ENCODE results near the gene ALG8.

The ALG8 gene

DNA sequence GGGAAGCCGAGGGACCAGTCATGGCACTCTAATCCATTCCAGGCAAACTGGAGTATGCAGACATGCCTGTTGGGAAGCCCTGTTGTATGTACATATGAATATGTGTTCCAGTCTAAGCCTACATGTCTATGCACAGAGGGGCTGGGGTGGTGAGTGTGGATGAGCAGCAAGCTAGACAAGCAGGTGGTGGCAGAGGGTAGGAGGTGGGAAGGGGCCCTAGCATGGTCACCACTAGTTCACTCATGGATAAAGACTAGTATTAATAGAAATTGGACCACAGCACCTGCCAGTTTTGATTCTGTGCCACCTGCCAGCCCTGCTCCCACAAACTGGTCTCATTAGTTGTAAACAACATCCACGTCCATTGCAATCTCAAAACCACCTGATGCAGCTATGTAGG is 74.2 kb downstream of the ALG8 start:
- Histone ChIP-seq H3K27ac (no peak overlapping the region), H3K9me3 (no peaks in the 10 kb centered on the region), H3K36me3 (peaks cover 21% of the 10 kb centered on the region), H3K4me1 (ENCODE audit: control insufficient read depth in 1 of 2, insufficient read depth in 1 of 2, low read depth in 1 of 2, low read length in 1 of 2) (no peaks in the 10 kb centered on the region), H3K27me3 (no peaks in the 10 kb centered on the region), H3K4me3 (ENCODE audit: low read depth in 1 of 2, low read length in 1 of 2) (no peak overlapping the region)
- TF ChIP-seq, protein P1, sequence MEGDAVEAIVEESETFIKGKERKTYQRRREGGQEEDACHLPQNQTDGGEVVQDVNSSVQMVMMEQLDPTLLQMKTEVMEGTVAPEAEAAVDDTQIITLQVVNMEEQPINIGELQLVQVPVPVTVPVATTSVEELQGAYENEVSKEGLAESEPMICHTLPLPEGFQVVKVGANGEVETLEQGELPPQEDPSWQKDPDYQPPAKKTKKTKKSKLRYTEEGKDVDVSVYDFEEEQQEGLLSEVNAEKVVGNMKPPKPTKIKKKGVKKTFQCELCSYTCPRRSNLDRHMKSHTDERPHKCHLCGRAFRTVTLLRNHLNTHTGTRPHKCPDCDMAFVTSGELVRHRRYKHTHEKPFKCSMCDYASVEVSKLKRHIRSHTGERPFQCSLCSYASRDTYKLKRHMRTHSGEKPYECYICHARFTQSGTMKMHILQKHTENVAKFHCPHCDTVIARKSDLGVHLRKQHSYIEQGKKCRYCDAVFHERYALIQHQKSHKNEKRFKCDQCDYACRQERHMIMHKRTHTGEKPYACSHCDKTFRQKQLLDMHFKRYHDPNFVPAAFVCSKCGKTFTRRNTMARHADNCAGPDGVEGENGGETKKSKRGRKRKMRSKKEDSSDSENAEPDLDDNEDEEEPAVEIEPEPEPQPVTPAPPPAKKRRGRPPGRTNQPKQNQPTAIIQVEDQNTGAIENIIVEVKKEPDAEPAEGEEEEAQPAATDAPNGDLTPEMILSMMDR (IDR thresholded peaks at IDR 0.05) = no peak

DNA sequence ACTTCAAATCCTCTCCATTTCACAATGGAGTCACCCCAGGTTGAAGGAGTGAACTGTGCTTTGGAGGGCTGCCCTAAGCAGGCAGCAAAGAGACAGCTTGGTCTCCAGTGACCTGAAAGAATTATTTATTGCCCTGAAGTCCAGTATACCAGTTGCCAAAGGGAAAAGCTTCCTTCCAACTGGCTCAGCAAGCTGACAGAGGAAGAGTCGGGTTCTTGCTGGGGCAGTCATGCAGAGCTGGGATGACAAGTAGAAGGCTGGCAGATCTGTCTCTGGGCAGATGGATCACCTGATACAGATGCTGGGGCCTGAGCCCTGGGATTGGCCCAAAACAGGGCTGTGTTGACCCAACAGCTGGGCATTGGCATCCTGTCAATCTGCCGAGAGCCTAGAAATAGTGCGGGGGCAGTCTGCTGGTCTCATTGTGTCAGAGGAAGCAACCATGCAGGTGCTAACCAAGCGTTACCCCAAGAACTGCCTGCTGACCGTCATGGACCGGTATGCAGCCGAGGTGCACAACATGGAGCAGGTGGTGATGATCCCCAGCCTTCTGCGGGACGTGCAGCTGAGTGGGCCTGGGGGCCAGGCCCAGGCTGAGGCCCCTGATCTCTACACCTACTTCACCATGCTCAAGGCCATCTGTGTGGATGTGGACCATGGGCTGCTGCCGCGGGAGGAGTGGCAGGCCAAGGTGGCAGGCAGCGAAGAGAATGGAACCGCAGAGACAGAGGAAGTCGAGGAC is 75.8 kb downstream of the ALG8 start, which contains the start of gene THRSP:
Gene THRSP (plus strand): TSS at position 422 of the 742 bp plus-strand sequence. CDS start 21 bp downstream, at position 443.
- H3K4me1 ChIP-seq (ENCODE audit: control insufficient read depth in 1 of 2, insufficient read depth in 1 of 2, low read depth in 1 of 2, low read length in 1 of 2) = no peaks in the 10 kb centered on the region
- TF ChIP-seq, protein P1 (IDR thresholded peaks at IDR 0.05) = no peak
- H3K27ac ChIP-seq = no peak within 1 kb of the TSS
- peaks cover 8% of the 10 kb centered on the region for H3K36me3 ChIP-seq
- H3K27me3 ChIP-seq = no peaks in the 10 kb centered on the region
- no peak within 1 kb of the TSS for H3K4me3 ChIP-seq (ENCODE audit: low read depth in 1 of 2, low read length in 1 of 2)
- no peaks in the 10 kb centered on the region for H3K9me3 ChIP-seq

DNA sequence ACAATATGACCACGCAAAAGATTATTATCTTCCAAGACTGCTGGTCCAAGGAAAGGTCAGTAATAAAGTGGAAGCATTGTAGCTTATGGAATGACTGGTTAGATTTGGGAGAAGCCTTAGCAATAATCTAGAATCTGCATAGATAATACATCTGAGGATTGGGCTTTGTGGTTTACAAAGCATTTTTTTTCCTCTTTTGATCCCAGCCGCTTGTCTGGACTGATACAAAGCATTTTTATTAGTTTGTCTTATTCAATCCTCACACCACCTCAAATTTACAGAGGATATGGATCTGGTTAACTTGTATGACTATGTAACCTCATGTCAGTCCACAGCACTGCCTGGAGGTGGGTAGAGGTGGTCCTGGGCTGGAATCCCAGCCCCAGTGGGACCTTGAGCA is 76.8 kb downstream of the ALG8 start:
- H3K27ac ChIP-seq = no peak overlapping the region
- no peaks in the 10 kb centered on the region for H3K9me3 ChIP-seq
- TF ChIP-seq, protein P1 (IDR thresholded peaks at IDR 0.05) = no peak
- H3K4me1 ChIP-seq (ENCODE audit: control insufficient read depth in 1 of 2, insufficient read depth in 1 of 2, low read depth in 1 of 2, low read length in 1 of 2) = no peaks in the 10 kb centered on the region
- H3K4me3 ChIP-seq (ENCODE audit: low read depth in 1 of 2, low read length in 1 of 2) = no peak overlapping the region
- no peaks in the 10 kb centered on the region for H3K27me3 ChIP-seq
- H3K36me3 ChIP-seq = peaks cover 4% of the 10 kb centered on the region

DNA sequence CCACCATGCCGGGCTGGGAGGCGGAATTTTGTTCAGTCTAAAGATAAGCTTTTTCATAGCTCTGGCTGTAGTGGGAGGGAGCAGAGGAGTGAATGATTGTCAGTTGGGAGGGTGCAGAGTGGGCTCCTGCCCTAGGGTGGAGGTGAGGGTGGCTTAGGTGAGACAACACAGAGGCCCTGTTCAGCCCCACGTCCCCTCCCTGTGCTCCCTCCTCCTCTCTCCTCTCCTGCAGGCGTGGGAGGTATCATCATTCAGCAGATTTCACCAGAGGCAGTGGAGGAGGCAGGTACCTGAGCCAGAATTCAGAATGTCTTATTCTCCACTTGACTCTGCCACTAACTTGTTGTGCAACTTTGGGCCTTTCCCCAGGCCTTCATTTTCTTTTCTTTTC is 77.5 kb downstream of the ALG8 start:
- no peak overlapping the region for H3K4me3 ChIP-seq (ENCODE audit: low read depth in 1 of 2, low read length in 1 of 2)
- H3K9me3 ChIP-seq = no peaks in the 10 kb centered on the region
- H3K4me1 ChIP-seq (ENCODE audit: control insufficient read depth in 1 of 2, insufficient read depth in 1 of 2, low read depth in 1 of 2, low read length in 1 of 2) = no peaks in the 10 kb centered on the region
- H3K27ac ChIP-seq = no peak overlapping the region
- no peaks in the 10 kb centered on the region for H3K27me3 ChIP-seq
- TF ChIP-seq, protein P1 (IDR thresholded peaks at IDR 0.05) = no peak
- no peaks in the 10 kb centered on the region for H3K36me3 ChIP-seq

DNA sequence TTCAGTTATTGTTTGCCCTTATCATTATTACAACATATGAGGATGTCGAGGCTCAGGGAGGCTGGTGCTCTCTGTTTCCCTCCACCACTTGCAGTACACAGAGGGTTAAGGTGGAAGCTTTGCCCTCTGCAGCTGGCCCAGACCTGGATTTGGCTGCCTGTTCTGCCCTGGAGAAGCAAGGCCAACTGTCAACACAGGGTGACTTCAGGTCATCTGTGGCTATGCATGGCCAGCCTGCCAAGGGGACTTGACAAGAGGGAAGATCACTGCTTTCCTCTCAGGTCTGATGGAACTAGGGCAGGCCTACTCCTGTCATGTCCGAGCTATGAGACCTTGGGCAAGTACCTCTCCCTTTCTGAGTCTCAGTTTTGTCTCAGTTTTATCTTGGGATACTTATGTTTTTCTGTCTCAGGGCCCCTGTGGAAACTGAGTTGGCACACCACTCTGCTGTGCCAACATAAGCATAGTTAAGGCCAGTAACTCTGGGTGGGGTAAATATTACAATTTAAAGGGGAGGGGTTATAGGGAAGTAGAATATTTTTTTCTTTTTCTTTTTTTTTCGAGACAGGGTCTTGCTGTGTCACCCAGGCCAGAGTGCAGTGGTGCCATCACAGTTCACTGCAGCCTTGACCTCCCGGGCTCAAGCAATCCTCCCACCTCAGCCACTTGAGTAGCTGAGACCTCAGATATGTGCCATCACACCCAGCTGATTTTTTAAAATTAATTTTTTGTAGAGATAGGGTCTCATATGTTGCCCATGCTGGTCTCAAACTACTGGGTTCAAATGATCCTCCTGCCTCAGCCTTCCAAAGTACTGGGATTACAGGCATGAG is 78.1 kb downstream of the ALG8 start:
- Histone ChIP-seq H3K4me3 (ENCODE audit: low read depth in 1 of 2, low read length in 1 of 2) (no peak overlapping the region), H3K27ac (no peak overlapping the region), H3K9me3 (no peaks in the 10 kb centered on the region), H3K27me3 (no peaks in the 10 kb centered on the region), H3K36me3 (no peaks in the 10 kb centered on the region), H3K4me1 (ENCODE audit: control insufficient read depth in 1 of 2, insufficient read depth in 1 of 2, low read depth in 1 of 2, low read length in 1 of 2) (no peaks in the 10 kb centered on the region)
- TF ChIP-seq, protein P1 (IDR thresholded peaks at IDR 0.05) = no peak

Measured in neutrophil (primary cell).